K562 treated with DMSO at 1 percent for 12 hours (cell line): ENCODE data around the gene SEC11A. TPM values are rescaled to one million over a fixed set of nuclear protein-coding genes. Genes with fewer than 3 reads are reported as not detected.

Source experiments
- total RNA-seq: library from RNA; unstranded; fragments of 300-600 nt; gene quantifications from 2 replicates; pipeline ENCODE4 v1.2.3, GENCODE V29; 2022; ENCODE audit not compliant: insufficient read depth

Gene SEC11A
- 205 and 249 TPM in 2 replicates for total RNA-seq

GRCh38 chr15:84716036-84716732 is at the start of gene SEC11A:
SEC11A (minus strand) TSS chr15:84716139; CDS start chr15:84716075, 64 bp downstream.

GRCh38 chr15:84748274-84749110 is 32.6 kb upstream of the SEC11A start, which contains the start of gene ZNF592:
ZNF592 (plus strand) TSS chr15:84748592; CDS start chr15:84782676, 34,084 bp downstream.

GRCh38 chr15:84658080-84658787 is 57.7 kb downstream of the SEC11A start, which contains the start of gene NMB:
NMB (minus strand) TSS chr15:84658199; CDS start chr15:84658152, 47 bp downstream.

GRCh38 chr15:84653910-84654688 is 61.8 kb downstream of the SEC11A start, which contains the start of gene WDR73:
WDR73 (minus strand) TSS chr15:84654283; CDS start chr15:84654274, 9 bp downstream.

Other genes starting within 250 kb of the SEC11A start
- 5.1 and 7.0 TPM in 2 replicates for gene ZSCAN2, start 115.1 kb downstream of the SEC11A start, total RNA-seq
- 6.5 and 9.5 TPM in 2 replicates for gene WDR73, start 61.9 kb downstream of the SEC11A start, total RNA-seq
- gene NMB, start 57.9 kb downstream of the SEC11A start, total RNA-seq: not detected in 2 replicates
- 6.8 and 23.2 TPM in 2 replicates for gene ZNF592, start 32.5 kb upstream of the SEC11A start, total RNA-seq
- gene ALPK3, start 101.2 kb upstream of the SEC11A start, total RNA-seq: 0.14 and 0.52 TPM in 2 replicates
- not detected in 2 replicates for gene SLC28A1, start 168.5 kb upstream of the SEC11A start, total RNA-seq